Upper lobe of left lung (tissue), 4 donors: ENCODE measurements around the gene SIRPB1.

Experiments
- CTCF ChIP-seq, 6 experiments: fragments of 450-650 bp in 4 of 6; fragments of 200-600 bp in 2 of 6; sonication (generic) in 2 of 6; IDR thresholded peaks; one replicate each; pipeline ENCODE4 v1.5.1; 2016 to 2019; ENCODE audit warnings: antibody characterized with exemption in 6 of 6
- POLR2A ChIP-seq, 4 donors: fragments of 450-650 bp; IDR thresholded peaks; one replicate each; pipeline ENCODE4 v1.5.1; 2016 to 2017; ENCODE audit warnings: antibody characterized with exemption in 4 of 4, mild to moderate bottlenecking in 2 of 4
- POLR2AphosphoS5 ChIP-seq, 2 donors: sonication (generic); formaldehyde crosslinking; IDR thresholded peaks; one replicate each; pipeline ENCODE4 v1.5.1; 2017; ENCODE audit warnings: antibody characterized with exemption in 2 of 2

DNA sequence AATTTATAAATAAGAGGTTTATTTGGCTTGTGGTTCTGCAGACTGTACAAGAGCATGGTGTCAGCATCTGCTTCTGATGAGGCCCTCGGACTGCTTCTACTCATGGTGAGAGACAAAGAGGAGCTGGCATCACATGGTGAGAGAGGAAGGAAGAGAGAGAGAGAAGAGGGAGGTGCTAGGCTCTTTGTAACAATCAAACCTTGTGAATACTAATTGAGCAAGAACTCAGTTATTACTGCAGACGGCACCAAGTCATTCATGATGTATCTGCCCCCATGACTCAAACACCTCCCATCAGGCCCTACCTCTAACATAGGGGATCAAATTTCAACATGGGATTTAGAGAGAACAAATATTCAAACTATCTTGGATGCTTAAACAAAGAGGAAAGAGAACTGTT lies 44.1 kb upstream of the SIRPB1 start:
- TF ChIP-seq CTCF (IDR thresholded peaks at IDR 0.05) (no peak), POLR2A (IDR thresholded peaks at IDR 0.05) (no peak), POLR2AphosphoS5 (IDR thresholded peaks at IDR 0.05) (no peak)
